Gastrocnemius medialis (tissue), 4 donors: ENCODE results near the gene LAMA3. TPM values are rescaled to one million over a fixed set of nuclear protein-coding genes. Genes with fewer than 3 reads are reported as not detected.

Experiments used
- ATAC-seq, 2 donors: fragments of 150-250 bp; one replicate each; pipeline ENCODE4 v1.9.1; 2016
- DNase-seq, 2 donors: peaks; one replicate each; pipeline ENCODE4 v3.0.0-alpha.2; 2019
- H3K27ac ChIP-seq, 4 donors: fragments of 200-600 bp; sonication (generic); 1 replicate in 1 of 4; 2 replicates in 3 of 4; pipeline ENCODE4 v1.5.1; 2016 to 2018; ENCODE audit warnings: mild to moderate bottlenecking in 2 of 4, moderate library complexity in 1 of 4
- H3K27me3 ChIP-seq, 3 donors: fragments of 200-600 bp; sonication (generic) in 2 of 3; 1 replicate in 1 of 3; 2 replicates in 2 of 3; pipeline versions ENCODE4 v1.5.1 to v1.6.0; 2016 to 2019; ENCODE audit warnings: mild to moderate bottlenecking in 1 of 3, moderate library complexity in 1 of 3
- H3K36me3 ChIP-seq, 2 donors: fragments of 200-600 bp; sonication (generic) in 1 of 2; one replicate each; pipeline ENCODE4 v1.5.1; 2017 to 2018
- H3K4me1 ChIP-seq, 2 donors: fragments of 200-600 bp; sonication (generic) in 1 of 2; one replicate each; pipeline ENCODE4 v1.5.1; 2016 to 2017; ENCODE audit warnings: mild to moderate bottlenecking in 2 of 2
- H3K4me3 ChIP-seq, 4 donors: fragments of 200-600 bp; sonication (generic) in 3 of 4; 1 replicate in 1 of 4; 2 replicates in 3 of 4; pipeline ENCODE4 v1.5.1; 2016 to 2019; ENCODE audit warnings: mild to moderate bottlenecking in 2 of 4
- H3K9me3 ChIP-seq, 3 donors: fragments of 200-600 bp; sonication (generic) in 2 of 3; 1 replicate in 1 of 3; 2 replicates in 2 of 3; pipeline ENCODE4 v1.5.1; 2016 to 2019
- CTCF ChIP-seq, 5 experiments: fragments of 450-650 bp in 3 of 5; fragments of 200-600 bp in 2 of 5; sonication (generic) in 2 of 5; IDR thresholded peaks in 4 of 5; conservative IDR thresholded peaks in 1 of 5; 1 replicate in 4 of 5; 2 replicates in 1 of 5; pipeline ENCODE4 v1.5.1; 2016 to 2019; ENCODE audit warnings: antibody characterized with exemption in 5 of 5, mild to moderate bottlenecking in 3 of 5, moderate library complexity in 3 of 5
- POLR2A ChIP-seq, 2 donors: fragments of 450-650 bp; IDR thresholded peaks; one replicate each; pipeline ENCODE4 v1.6.1; 2017; ENCODE audit warnings: antibody characterized with exemption in 2 of 2, mild to moderate bottlenecking in 2 of 2, moderate library complexity in 2 of 2
- in situ Hi-C, 4 donors: fragments of 200-750 bp; cut with MboI; loops; one replicate each; pipeline versions ENCODE4 v1.15.0 to v1.8.0; 2017; ENCODE audit warnings: low sequenced_read_pairs in 4 of 4
- intact Hi-C: fragments of 100-400 bp; cut with DNase I; formaldehyde crosslinking; loops from one replicate; pipeline ENCODE4 v1.15.1; 2023; ENCODE audit warnings: low total_unique reads
- total RNA-seq, 4 donors: library from RNA; depleted of rRNA; stranded (reverse); fragments of >200 nt; gene quantifications; one replicate each; pipeline versions ENCODE4 v1.1.0 to v1.2.3, GENCODE V29; 2016

Gene LAMA3
- total RNA-seq, result 1 to 10 TPM; 1.1 to 5.3 (median 2.1) TPM

GRCh38 chr18:23689031-23689615 lies at the start of gene LAMA3:
TSS of gene LAMA3 (plus strand) at chr18:23689453. CDS start at chr18:23689684, 231 bp downstream.
- in situ Hi-C loops (no loop called here), intact Hi-C loops (no loop called here)
- H3K4me3 ChIP-seq, result peak within 1 kb of the TSS; percentile 44 to 67 (median 60)
- no peaks in the 10 kb centered on the region for H3K36me3 ChIP-seq
- no peaks in the 10 kb centered on the region for H3K9me3 ChIP-seq
- peaks cover 0 to 4% of the 10 kb centered on the region in 2 donors for H3K4me1 ChIP-seq
- H3K27me3 ChIP-seq, result peaks cover 24 to 26% (median 25%) of the 10 kb centered on the region in 3 donors
- H3K27ac ChIP-seq, result peak within 1 kb of the TSS in 1 of 4 donors; percentile 44
- TF ChIP-seq CTCF (IDR thresholded peaks at IDR 0.05 in 4 of 5, conservative IDR thresholded peaks at IDR 0.05 in 1 of 5) (peak in 2 of 5 experiments; percentile 24), POLR2A (IDR thresholded peaks at IDR 0.05) (no peak)
- DNase-seq, result no peak
- peak; percentile 62 to 71 for ATAC-seq

- Histone ChIP-seq H3K4me1 (no peaks in the 10 kb centered on the region), H3K27me3 (no peaks in the 10 kb centered on the region), H3K36me3 (no peaks in the 10 kb centered on the region), H3K9me3 (no peaks in the 10 kb centered on the region), H3K27ac (no peak overlapping the region), H3K4me3 (no peak overlapping the region)
- intact Hi-C loops, result no loop called here
- in situ Hi-C loops, result loop anchor here in 2 of 4 donors (25.0 kb wide), 3 partner anchors 172 to 472 kb away; no protein-coding TSS in a partner anchor
- no peak for ATAC-seq
- no peak for DNase-seq
- TF ChIP-seq CTCF (IDR thresholded peaks at IDR 0.05 in 4 of 5, conservative IDR thresholded peaks at IDR 0.05 in 1 of 5) (no peak), POLR2A (IDR thresholded peaks at IDR 0.05) (no peak)
Observed at GRCh38 chr18:23640052-23640451, 49.2 kb upstream of the LAMA3 start.

GRCh38 chr18:23641143-23641720 lies 48.0 kb upstream of the LAMA3 start:
- no peaks in the 10 kb centered on the region for H3K36me3 ChIP-seq
- H3K4me1 ChIP-seq, result no peaks in the 10 kb centered on the region
- intact Hi-C loops (no loop called here), in situ Hi-C loops (loop anchor here in 2 of 4 donors (25.0 kb wide), 3 partner anchors 171 to 471 kb away; no protein-coding TSS in a partner anchor)
- H3K27me3 ChIP-seq, result no peaks in the 10 kb centered on the region
- DNase-seq, result no peak
- TF ChIP-seq CTCF (IDR thresholded peaks at IDR 0.05 in 4 of 5, conservative IDR thresholded peaks at IDR 0.05 in 1 of 5) (no peak), POLR2A (IDR thresholded peaks at IDR 0.05) (no peak)
- H3K9me3 ChIP-seq, result no peaks in the 10 kb centered on the region
- H3K4me3 ChIP-seq, result no peak overlapping the region
- no peak overlapping the region for H3K27ac ChIP-seq
- no peak for ATAC-seq

- Histone ChIP-seq H3K27me3 (no peaks in the 10 kb centered on the region), H3K4me3 (no peak overlapping the region), H3K9me3 (no peaks in the 10 kb centered on the region), H3K27ac (no peak overlapping the region), H3K4me1 (no peaks in the 10 kb centered on the region), H3K36me3 (no peaks in the 10 kb centered on the region)
- TF ChIP-seq CTCF (IDR thresholded peaks at IDR 0.05 in 4 of 5, conservative IDR thresholded peaks at IDR 0.05 in 1 of 5) (no peak), POLR2A (IDR thresholded peaks at IDR 0.05) (no peak)
- in situ Hi-C loops, result loop anchor here in 2 of 4 donors (25.0 kb wide), 3 partner anchors 170 to 470 kb away; no protein-coding TSS in a partner anchor
- DNase-seq (no peak), ATAC-seq (no peak)
- intact Hi-C loops, result no loop called here
Observed at GRCh38 chr18:23641937-23642666, 47.2 kb upstream of the LAMA3 start.
